ENCODE measurements around the gene CFAP20DC. TPM values are rescaled to one million over a fixed set of nuclear protein-coding genes. Genes with fewer than 3 reads are reported as not detected.

The CFAP20DC gene
- polyA plus RNA-seq, 1 experiment, result 0.81 TPM

DNA sequence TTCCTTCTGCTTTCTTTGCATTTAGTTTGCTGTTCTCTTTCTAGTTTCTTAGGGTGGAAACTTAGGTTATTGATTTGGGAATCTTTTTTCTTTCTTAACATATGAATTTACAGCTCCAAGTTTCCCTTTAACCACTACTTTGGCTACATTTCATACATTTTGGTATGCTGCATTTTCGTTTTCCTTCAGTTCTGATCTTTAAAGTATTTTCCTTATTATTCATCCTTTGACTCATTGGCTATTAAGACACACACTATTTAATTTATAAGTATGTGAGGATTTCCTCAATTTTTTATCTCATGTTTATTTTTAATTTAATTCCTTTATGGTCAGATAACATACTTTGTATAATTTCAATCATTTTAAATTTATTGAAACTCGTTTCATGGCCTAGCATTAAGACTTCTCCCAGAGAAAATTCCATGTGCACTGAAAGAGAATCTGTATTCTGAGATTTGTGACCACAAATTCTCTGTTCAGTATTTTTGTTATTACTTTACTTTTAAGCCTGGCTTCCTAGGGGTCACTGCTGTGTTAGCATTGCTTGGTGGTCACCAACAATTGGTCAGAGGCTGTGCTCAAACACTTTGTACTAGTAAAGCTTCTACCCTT is 87.7 kb downstream of the CFAP20DC start:
- H3K36me3 ChIP-seq (ENCODE audit: control insufficient read depth, insufficient read depth, low read length), result no peaks in the 10 kb centered on the region
- no peak overlapping the region for H3K4me3 ChIP-seq (ENCODE audit: low read depth, low read length)
- CTCF ChIA-PET, result interaction anchor here (0.5 to 0.9 kb wide), 2 partner anchors 14 to 31 kb away, joined by 3 read pairs; no protein-coding TSS in a partner anchor
- no peaks in the 10 kb centered on the region for H3K27me3 ChIP-seq (ENCODE audit: control insufficient read depth, insufficient read depth, low read length)
- TF ChIP-seq, protein P1, sequence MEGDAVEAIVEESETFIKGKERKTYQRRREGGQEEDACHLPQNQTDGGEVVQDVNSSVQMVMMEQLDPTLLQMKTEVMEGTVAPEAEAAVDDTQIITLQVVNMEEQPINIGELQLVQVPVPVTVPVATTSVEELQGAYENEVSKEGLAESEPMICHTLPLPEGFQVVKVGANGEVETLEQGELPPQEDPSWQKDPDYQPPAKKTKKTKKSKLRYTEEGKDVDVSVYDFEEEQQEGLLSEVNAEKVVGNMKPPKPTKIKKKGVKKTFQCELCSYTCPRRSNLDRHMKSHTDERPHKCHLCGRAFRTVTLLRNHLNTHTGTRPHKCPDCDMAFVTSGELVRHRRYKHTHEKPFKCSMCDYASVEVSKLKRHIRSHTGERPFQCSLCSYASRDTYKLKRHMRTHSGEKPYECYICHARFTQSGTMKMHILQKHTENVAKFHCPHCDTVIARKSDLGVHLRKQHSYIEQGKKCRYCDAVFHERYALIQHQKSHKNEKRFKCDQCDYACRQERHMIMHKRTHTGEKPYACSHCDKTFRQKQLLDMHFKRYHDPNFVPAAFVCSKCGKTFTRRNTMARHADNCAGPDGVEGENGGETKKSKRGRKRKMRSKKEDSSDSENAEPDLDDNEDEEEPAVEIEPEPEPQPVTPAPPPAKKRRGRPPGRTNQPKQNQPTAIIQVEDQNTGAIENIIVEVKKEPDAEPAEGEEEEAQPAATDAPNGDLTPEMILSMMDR (IDR thresholded peaks at IDR 0.05; ENCODE audit: insufficient read depth, low read depth, low read length), result no peak; the same call in 1 of the 2 replicates
- DNase-seq (ENCODE audit: low read depth), result peak; percentile 24
- POLR2A ChIA-PET, result interaction anchor here (0.7 kb wide), 1 partner anchor 24 kb away, joined by 7 read pairs; no protein-coding TSS in a partner anchor

DNA sequence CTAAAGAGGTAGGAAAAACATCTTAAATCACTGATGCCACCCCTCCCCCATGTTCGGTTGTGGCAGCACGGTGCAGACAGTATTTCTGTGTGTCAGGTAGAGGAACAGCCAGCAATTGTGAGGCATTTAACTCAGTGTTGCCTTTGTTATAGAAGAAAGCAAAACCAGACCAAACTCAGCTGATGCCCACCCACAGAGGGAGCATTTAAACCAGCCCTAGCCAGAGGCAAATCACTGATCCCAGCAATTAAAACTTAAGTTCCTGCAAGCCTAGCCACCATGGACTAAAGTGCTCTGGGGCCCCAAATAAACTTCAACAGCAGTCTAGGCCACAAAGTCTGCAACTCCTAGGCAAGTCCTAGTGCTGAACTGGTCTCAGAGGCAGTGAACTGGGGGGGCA is 94.5 kb downstream of the CFAP20DC start:
- ChIA-PET CTCF (no interaction called here), POLR2A (no interaction called here)
- Histone ChIP-seq H3K4me3 (ENCODE audit: low read depth, low read length) (no peak overlapping the region), H3K27me3 (ENCODE audit: control insufficient read depth, insufficient read depth, low read length) (no peaks in the 10 kb centered on the region), H3K36me3 (ENCODE audit: control insufficient read depth, insufficient read depth, low read length) (no peaks in the 10 kb centered on the region)
- no peak for DNase-seq (ENCODE audit: low read depth)
- TF ChIP-seq, protein P1 (IDR thresholded peaks at IDR 0.05; ENCODE audit: insufficient read depth, low read depth, low read length), result no peak

DNA sequence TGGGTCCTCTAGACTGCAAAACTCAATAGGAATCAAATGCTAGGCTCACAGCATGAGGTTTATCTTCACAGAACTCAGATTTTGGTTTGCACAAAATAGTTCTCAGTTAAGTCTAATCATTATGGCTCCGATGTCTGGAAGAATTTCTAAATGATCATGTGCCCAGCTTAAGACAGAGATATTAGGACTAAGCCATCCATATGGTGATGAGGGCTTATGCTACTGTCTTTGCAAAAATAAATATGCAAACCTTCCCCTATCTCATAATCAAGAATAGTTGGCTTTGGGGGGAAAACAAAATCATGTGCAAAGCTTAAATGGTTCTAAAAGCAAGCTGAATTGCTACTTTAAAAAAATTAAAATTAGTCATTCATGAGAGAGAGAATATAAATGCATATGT is 96.5 kb downstream of the CFAP20DC start:
- ChIA-PET POLR2A (no interaction called here), CTCF (interaction anchor here (0.9 kb wide), 1 partner anchor 8 kb away, joined by 3 read pairs; no protein-coding TSS in a partner anchor)
- DNase-seq (ENCODE audit: low read depth), result no peak
- TF ChIP-seq, protein P1 (IDR thresholded peaks at IDR 0.05; ENCODE audit: insufficient read depth, low read depth, low read length), result no peak
- no peaks in the 10 kb centered on the region for H3K27me3 ChIP-seq (ENCODE audit: control insufficient read depth, insufficient read depth, low read length)
- no peak overlapping the region for H3K4me3 ChIP-seq (ENCODE audit: low read depth, low read length)
- H3K36me3 ChIP-seq (ENCODE audit: control insufficient read depth, insufficient read depth, low read length), result no peaks in the 10 kb centered on the region

DNA sequence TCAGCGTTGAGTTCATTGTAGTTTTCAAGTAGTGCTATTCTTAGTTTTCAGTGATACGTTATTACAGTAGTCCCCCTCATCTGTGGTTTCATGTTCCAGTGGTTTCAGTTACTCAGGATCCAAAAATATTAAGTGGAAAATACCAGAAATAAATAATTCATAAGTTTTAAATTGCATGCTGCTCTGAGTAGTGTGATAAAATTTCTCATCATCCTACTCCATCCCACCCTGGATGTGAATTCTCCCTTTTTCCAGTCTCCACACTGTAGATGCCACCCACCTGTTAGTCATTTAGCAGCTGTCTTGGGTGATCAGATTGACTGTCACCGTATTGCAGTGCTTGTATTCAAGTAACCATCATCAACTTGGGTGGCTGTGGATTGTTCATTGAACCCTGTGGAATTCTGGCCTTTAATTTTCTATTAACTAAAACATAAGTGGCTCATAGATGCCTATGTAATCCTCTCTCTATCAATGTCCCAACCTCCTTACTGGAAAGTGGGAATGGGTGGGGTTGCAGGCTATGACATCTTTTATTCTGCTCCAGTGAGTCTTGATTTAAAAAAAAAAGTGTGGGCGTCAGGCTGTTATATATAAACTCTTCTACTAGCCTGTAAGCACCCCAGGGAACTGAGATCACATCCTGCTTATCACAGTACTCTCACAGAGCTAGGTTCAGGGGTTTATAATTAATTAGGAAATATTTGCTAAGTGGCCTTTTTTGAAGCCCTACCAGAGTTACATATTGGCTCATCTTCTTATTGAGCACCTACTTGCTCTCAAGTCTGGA is 97.5 kb downstream of the CFAP20DC start:
- TF ChIP-seq, protein P1 (IDR thresholded peaks at IDR 0.05; ENCODE audit: insufficient read depth, low read depth, low read length), result no peak
- DNase-seq (ENCODE audit: low read depth), result no peak
- ChIA-PET CTCF (no interaction called here), POLR2A (no interaction called here)
- H3K4me3 ChIP-seq (ENCODE audit: low read depth, low read length), result no peak overlapping the region
- no peaks in the 10 kb centered on the region for H3K27me3 ChIP-seq (ENCODE audit: control insufficient read depth, insufficient read depth, low read length)
- H3K36me3 ChIP-seq (ENCODE audit: control insufficient read depth, insufficient read depth, low read length), result no peaks in the 10 kb centered on the region

DNA sequence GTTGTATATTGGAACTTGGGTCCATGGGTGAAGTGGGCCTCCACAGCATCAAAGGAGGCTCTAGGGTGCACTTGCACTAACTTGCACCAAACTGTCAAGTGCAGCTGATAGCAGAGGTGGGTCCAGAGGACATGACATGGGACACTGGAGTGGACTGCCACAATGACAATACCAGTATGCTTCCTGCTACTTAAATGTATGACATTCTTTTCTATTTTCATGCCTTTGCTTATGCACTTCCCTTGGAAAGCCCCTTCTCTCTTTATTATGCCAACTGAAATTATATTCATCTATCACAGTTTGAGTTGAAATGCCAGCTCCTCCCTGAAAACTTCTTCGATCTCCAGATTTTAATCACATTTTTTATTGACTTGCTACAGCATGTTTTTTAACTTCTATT is 101.8 kb downstream of the CFAP20DC start:
- TF ChIP-seq, protein P1 (IDR thresholded peaks at IDR 0.05; ENCODE audit: insufficient read depth, low read depth, low read length), result no peak
- no peak for DNase-seq (ENCODE audit: low read depth)
- Histone ChIP-seq H3K4me3 (ENCODE audit: low read depth, low read length) (no peak overlapping the region), H3K27me3 (ENCODE audit: control insufficient read depth, insufficient read depth, low read length) (no peaks in the 10 kb centered on the region), H3K36me3 (ENCODE audit: control insufficient read depth, insufficient read depth, low read length) (no peaks in the 10 kb centered on the region)
- CTCF ChIA-PET, result no interaction called here
- POLR2A ChIA-PET, result no interaction called here
